ENCODE data around the gene INPP4B.

Gene INPP4B

DNA sequence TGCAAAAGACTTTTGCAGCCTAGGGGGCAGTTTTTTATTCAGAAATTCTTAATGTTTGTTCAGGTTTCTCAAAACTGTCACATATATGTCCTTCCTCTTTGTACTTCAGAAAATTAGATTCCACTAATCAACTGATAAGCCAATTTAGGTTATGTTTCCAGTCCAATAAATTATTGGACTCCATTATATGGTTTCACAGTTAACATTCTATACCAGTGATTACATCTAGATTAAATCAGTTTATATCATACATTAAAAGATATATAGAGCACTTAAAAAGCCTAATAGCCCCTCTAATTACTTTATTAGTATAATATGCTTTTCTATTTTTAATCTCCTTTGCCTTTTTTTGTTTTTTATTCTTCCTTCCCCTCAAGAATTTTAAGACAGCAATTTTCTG lies 434.1 kb downstream of the INPP4B start:
- no peak overlapping the region for H4K91ac ChIP-seq (ENCODE audit: low read depth, low read length)
- H2BK12ac ChIP-seq (ENCODE audit: low read length), result no peak overlapping the region
- no peak overlapping the region for H3K4me3 ChIP-seq (ENCODE audit: low read depth, low read length)
- H3K27ac ChIP-seq (ENCODE audit: low read depth, low read length), result no peak overlapping the region
- H2BK120ac ChIP-seq (ENCODE audit: insufficient read depth, low read length, poor library complexity), result no peak overlapping the region
- no peak overlapping the region for H2BK5ac ChIP-seq (ENCODE audit: low read depth, low read length, poor library complexity)
- H3K4me1 ChIP-seq (ENCODE audit: control insufficient read depth in 1 of 2, insufficient read depth in 2 of 2, low read length in 2 of 2), result peaks cover 2 to 6% of the 10 kb centered on the region in 2 experiments
- no peak overlapping the region for H3K18ac ChIP-seq (ENCODE audit: low read length)
- no peak overlapping the region for H3K14ac ChIP-seq (ENCODE audit: low read length)
- H4K12ac ChIP-seq (ENCODE audit: low read depth, low read length), result no peak overlapping the region
- no peak overlapping the region for H2AK5ac ChIP-seq (ENCODE audit: low read length)
- no peak overlapping the region for H3K4me2 ChIP-seq (ENCODE audit: low read length)
- H4K8ac ChIP-seq (ENCODE audit: low read depth, low read length), result no peak overlapping the region
- no peak overlapping the region for H3K4ac ChIP-seq (ENCODE audit: low read depth, low read length)
- H2AFZ ChIP-seq (ENCODE audit: insufficient read depth, low read length, poor library complexity), result no peak overlapping the region
- H3K27me3 ChIP-seq (ENCODE audit: insufficient read depth, low read length), result no peaks in the 10 kb centered on the region
- H3K9me3 ChIP-seq (ENCODE audit: insufficient read depth, low read depth, low read length), result no peaks in the 10 kb centered on the region
- peaks cover 10% of the 10 kb centered on the region for H3K79me1 ChIP-seq (ENCODE audit: low read length)
- H3K36me3 ChIP-seq (ENCODE audit: control insufficient read depth in 1 of 2, insufficient read depth in 2 of 2, low read length in 2 of 2), result no peaks in the 10 kb centered on the region
- H3K23ac ChIP-seq (ENCODE audit: low read length), result no peak overlapping the region
- H3K79me2 ChIP-seq (ENCODE audit: control insufficient read depth, insufficient read depth, low read length, poor library complexity), result no peaks in the 10 kb centered on the region
- no peak for DNase-seq
- H3K9ac ChIP-seq (ENCODE audit: low read length), result no peak overlapping the region

DNA sequence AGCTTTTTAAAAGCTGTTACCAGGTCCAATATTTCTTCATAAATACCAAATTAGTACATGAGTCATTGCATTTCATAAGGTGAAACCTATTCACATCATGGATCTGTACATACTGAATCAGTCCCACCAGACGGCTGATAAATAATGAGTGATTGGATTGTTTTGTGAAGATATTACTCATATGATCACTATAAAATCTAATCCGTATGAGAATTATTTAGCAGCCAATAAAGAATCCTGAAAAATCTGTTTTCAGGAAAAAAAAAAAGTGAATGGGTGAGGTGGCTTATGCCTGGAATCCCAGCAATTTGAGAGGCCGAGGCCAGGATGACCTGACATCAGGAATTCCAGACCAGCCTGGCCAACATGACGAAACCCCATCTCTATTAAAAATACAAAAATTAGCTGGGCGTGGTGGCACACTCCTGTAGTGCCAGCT lies 438.1 kb downstream of the INPP4B start:
- DNase-seq, result peak; percentile 28 to 61
- Histone ChIP-seq H2BK12ac (ENCODE audit: low read length) (no peak overlapping the region), H3K36me3 (ENCODE audit: control insufficient read depth in 1 of 2, insufficient read depth in 2 of 2, low read length in 2 of 2) (no peaks in the 10 kb centered on the region)

GRCh38 chr4:142407596-142407995 lies 438.5 kb downstream of the INPP4B start:
- no CpG with 5 or more reads among the region's 2 CpGs for WGBS (ENCODE audit: extremely low coverage, insufficient coverage, insufficient read length)
- peaks cover 14 to 15% of the 10 kb centered on the region in 2 experiments for H3K4me1 ChIP-seq (ENCODE audit: control insufficient read depth in 1 of 2, insufficient read depth in 2 of 2, low read length in 2 of 2)

More for the DNA sequence above, 438.1 kb downstream of the INPP4B start:
- H3K79me2 ChIP-seq (ENCODE audit: control insufficient read depth, insufficient read depth, low read length, poor library complexity), result no peaks in the 10 kb centered on the region
- no peak overlapping the region for H2AK5ac ChIP-seq (ENCODE audit: low read length)
- no peak overlapping the region for H2AFZ ChIP-seq (ENCODE audit: insufficient read depth, low read length, poor library complexity)
- H2BK5ac ChIP-seq (ENCODE audit: low read depth, low read length, poor library complexity), result no peak overlapping the region
- H3K79me1 ChIP-seq (ENCODE audit: low read length), result peaks cover 22% of the 10 kb centered on the region
- H3K4me3 ChIP-seq (ENCODE audit: low read depth, low read length), result no peak overlapping the region
- H3K27ac ChIP-seq (ENCODE audit: low read depth, low read length), result no peak overlapping the region
- no peak overlapping the region for H3K4me2 ChIP-seq (ENCODE audit: low read length)
- no CpG with 5 or more reads among the region's 5 CpGs for WGBS (ENCODE audit: extremely low coverage, insufficient coverage, insufficient read length)
- peaks cover 12 to 15% of the 10 kb centered on the region in 2 experiments for H3K4me1 ChIP-seq (ENCODE audit: control insufficient read depth in 1 of 2, insufficient read depth in 2 of 2, low read length in 2 of 2)
- no peaks in the 10 kb centered on the region for H3K27me3 ChIP-seq (ENCODE audit: insufficient read depth, low read length)
- no peak overlapping the region for H3K18ac ChIP-seq (ENCODE audit: low read length)
- no peak overlapping the region for H3K4ac ChIP-seq (ENCODE audit: low read depth, low read length)
- H2BK120ac ChIP-seq (ENCODE audit: insufficient read depth, low read length, poor library complexity), result peak overlapping the region; percentile 51
- no peak overlapping the region for H3K9ac ChIP-seq (ENCODE audit: low read length)
- no peak overlapping the region for H4K12ac ChIP-seq (ENCODE audit: low read depth, low read length)
- H3K14ac ChIP-seq (ENCODE audit: low read length), result no peak overlapping the region
- no peaks in the 10 kb centered on the region for H3K9me3 ChIP-seq (ENCODE audit: insufficient read depth, low read depth, low read length)
- no peak overlapping the region for H4K8ac ChIP-seq (ENCODE audit: low read depth, low read length)
- H3K23ac ChIP-seq (ENCODE audit: low read length), result no peak overlapping the region
- H4K91ac ChIP-seq (ENCODE audit: low read depth, low read length), result peak overlapping the region; percentile 47

GRCh38 chr4:142406917-142407501 lies 439.1 kb downstream of the INPP4B start:
- Histone ChIP-seq H2BK12ac (ENCODE audit: low read length) (peak overlapping the region; percentile 84), H3K4me3 (ENCODE audit: low read depth, low read length) (no peak overlapping the region), H2AFZ (ENCODE audit: insufficient read depth, low read length, poor library complexity) (no peak overlapping the region), H4K91ac (ENCODE audit: low read depth, low read length) (peak overlapping the region; percentile 70), H3K27ac (ENCODE audit: low read depth, low read length) (peak overlapping the region; percentile 77), H2BK5ac (ENCODE audit: low read depth, low read length, poor library complexity) (peak overlapping the region; percentile 84), H3K4ac (ENCODE audit: low read depth, low read length) (peak overlapping the region; percentile 36), H3K79me1 (ENCODE audit: low read length) (peaks cover 25% of the 10 kb centered on the region), H3K36me3 (ENCODE audit: control insufficient read depth in 1 of 2, insufficient read depth in 2 of 2, low read length in 2 of 2) (no peaks in the 10 kb centered on the region), H3K14ac (ENCODE audit: low read length) (no peak overlapping the region), H3K4me2 (ENCODE audit: low read length) (no peak overlapping the region), H3K18ac (ENCODE audit: low read length) (no peak overlapping the region), H3K9ac (ENCODE audit: low read length) (no peak overlapping the region), H2AK5ac (ENCODE audit: low read length) (no peak overlapping the region), H3K9me3 (ENCODE audit: insufficient read depth, low read depth, low read length) (no peaks in the 10 kb centered on the region), H4K8ac (ENCODE audit: low read depth, low read length) (no peak overlapping the region), H3K23ac (ENCODE audit: low read length) (no peak overlapping the region), H3K27me3 (ENCODE audit: insufficient read depth, low read length) (no peaks in the 10 kb centered on the region), H4K12ac (ENCODE audit: low read depth, low read length) (no peak overlapping the region), H2BK120ac (ENCODE audit: insufficient read depth, low read length, poor library complexity) (peak overlapping the region; percentile 78), H3K4me1 (ENCODE audit: control insufficient read depth in 1 of 2, insufficient read depth in 2 of 2, low read length in 2 of 2) (peaks cover 15% of the 10 kb centered on the region in 2 experiments), H3K79me2 (ENCODE audit: control insufficient read depth, insufficient read depth, low read length, poor library complexity) (no peaks in the 10 kb centered on the region)
- no peak for DNase-seq
- no CpG with 5 or more reads among the region's 7 CpGs for whole genome bisulfite sequencing (ENCODE audit: extremely low coverage, insufficient coverage, insufficient read length)

More at GRCh38 chr4:142407596-142407995, 438.5 kb downstream of the INPP4B start:
- Histone ChIP-seq H3K4me2 (ENCODE audit: low read length) (no peak overlapping the region), H3K4me3 (ENCODE audit: low read depth, low read length) (no peak overlapping the region), H3K27me3 (ENCODE audit: insufficient read depth, low read length) (no peaks in the 10 kb centered on the region), H2BK120ac (ENCODE audit: insufficient read depth, low read length, poor library complexity) (peak overlapping the region; percentile 76), H3K14ac (ENCODE audit: low read length) (peak overlapping the region; percentile 44), H3K9me3 (ENCODE audit: insufficient read depth, low read depth, low read length) (no peaks in the 10 kb centered on the region), H3K23ac (ENCODE audit: low read length) (no peak overlapping the region), H3K27ac (ENCODE audit: low read depth, low read length) (no peak overlapping the region), H2BK12ac (ENCODE audit: low read length) (peak overlapping the region; percentile 91), H2AK5ac (ENCODE audit: low read length) (no peak overlapping the region), H3K79me1 (ENCODE audit: low read length) (peaks cover 25% of the 10 kb centered on the region), H3K36me3 (ENCODE audit: control insufficient read depth in 1 of 2, insufficient read depth in 2 of 2, low read length in 2 of 2) (no peaks in the 10 kb centered on the region), H3K79me2 (ENCODE audit: control insufficient read depth, insufficient read depth, low read length, poor library complexity) (no peaks in the 10 kb centered on the region), H4K8ac (ENCODE audit: low read depth, low read length) (peak overlapping the region; percentile 47), H3K4ac (ENCODE audit: low read depth, low read length) (no peak overlapping the region), H3K18ac (ENCODE audit: low read length) (no peak overlapping the region), H4K91ac (ENCODE audit: low read depth, low read length) (peak overlapping the region; percentile 62), H2AFZ (ENCODE audit: insufficient read depth, low read length, poor library complexity) (no peak overlapping the region), H2BK5ac (ENCODE audit: low read depth, low read length, poor library complexity) (peak overlapping the region; percentile 76), H3K9ac (ENCODE audit: low read length) (no peak overlapping the region), H4K12ac (ENCODE audit: low read depth, low read length) (no peak overlapping the region)
- DNase-seq, result no peak
